AML-193 (cell line): ENCODE results near the gene SAXO1.

ENCODE experiments used
- DNase-seq, 2 experiments: peaks; one replicate each; lab custom pipeline; 2025; lab: John Stamatoyannopoulos, UW

SAXO1 gene

DNA sequence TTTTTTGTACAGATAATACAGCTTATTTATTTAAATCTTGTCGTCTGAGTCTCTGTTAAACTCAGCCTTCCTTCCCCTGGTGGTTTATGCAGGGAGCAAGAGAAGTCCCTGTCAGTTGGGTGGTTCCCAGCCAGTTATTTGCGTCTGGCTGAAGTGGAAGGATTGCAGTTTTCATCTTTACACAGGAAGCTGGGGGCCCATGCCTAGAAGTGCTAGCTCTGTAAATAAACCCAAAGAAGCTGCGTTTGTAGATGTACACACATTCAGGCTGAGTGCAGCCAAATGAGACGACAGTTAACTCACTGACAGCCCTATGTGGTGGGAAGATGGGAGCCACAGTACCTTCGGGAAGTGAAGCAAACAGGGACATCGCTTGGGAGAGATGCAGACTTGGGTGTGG lies 122.1 kb downstream of the SAXO1 start:
- no peak for DNase-seq

DNA sequence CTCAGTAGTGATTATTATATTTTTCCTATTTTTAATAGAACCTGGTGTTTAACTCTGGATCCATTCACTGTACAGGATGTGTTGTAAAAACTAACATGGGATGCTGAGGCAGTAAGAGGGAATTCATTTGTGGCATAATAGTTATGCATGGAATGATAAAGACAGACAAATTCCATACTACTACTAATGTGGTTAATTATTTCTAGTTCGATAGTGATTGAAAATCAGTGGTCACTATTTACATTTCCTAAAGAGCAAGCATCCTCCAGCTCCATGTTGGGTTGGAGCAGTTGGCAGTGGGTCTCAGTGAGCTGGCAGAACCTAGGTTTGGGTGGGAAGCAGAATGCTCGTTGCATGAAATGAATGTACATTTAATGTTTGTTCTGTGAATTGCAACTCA lies 122.6 kb downstream of the SAXO1 start:
- DNase-seq: no peak

DNA sequence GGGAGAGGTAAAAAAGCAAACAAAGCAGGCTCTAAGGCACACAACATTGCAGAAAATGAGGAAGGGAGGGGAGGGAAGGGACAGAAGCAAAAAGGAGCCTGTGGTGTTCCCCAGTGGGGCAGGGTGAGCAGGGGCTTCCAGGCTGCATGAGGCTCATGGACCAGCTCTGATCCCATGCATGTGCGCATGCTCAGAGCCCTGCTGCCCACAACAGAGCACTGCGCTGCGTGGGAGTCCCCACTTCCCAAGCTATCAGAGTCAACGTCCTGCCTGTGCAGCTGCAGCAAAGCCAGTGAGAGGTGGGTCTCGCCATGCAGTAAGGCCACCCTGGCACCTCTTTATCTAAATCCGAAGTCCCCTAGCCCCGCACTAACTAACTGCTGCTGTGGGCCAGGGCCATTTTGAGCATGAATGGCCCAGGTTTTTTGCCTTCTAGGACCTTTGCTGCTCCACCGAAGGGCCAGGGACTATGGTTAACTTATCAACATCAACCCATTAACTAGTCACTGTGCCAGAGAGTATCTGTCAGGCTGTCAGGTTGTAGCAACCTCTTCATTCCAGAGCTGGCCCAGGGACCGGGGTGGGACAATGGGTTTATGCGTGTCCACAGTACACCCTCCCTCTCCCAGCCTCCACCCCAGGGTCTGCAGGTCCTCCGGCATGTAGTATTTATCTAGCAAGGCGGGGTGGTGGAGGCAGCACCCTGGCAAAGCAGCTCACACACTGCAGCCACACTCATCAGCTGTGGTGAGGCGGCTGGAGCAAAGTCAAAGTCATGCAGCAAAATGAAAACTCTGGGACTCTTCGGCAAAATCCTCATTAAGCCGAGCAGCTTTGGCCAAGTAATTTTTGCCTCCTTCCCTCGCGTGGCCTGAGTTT lies 123.6 kb downstream of the SAXO1 start:
- no peak for DNase-seq

DNA sequence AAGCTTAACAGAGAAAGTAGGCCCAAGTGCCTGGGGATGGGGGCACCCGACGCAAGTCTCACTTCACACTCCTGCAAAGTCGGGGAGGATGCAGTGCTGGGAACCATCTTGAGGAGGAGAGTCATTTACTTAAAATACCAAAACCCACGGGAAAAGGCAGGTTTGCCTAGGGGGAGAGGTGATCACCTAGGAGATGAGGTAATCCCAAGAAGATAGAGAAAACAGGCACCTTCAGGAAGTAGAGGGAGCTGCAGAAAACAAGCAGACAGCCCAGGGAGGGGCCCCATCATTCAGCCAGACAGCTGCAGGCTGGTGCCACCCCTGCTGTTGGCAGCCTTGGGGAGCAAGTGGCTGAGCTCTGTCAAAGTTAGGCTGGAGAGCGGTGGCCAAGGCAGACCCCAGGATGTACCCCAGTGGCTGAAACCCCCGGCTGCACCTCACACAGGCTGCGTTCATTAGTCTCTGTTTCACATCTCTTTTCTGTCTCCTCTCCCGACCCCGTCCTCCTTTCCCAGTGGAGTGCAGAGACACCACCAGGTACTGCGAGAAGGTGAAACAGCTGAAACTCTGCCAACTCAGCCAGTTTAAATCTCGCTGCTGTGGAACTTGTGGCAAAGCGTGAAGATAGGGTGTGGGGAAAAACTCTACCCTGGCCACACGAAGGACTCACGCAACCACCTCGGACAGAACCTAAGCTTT lies 124.9 kb downstream of the SAXO1 start:
- no peak for DNase-seq

DNA sequence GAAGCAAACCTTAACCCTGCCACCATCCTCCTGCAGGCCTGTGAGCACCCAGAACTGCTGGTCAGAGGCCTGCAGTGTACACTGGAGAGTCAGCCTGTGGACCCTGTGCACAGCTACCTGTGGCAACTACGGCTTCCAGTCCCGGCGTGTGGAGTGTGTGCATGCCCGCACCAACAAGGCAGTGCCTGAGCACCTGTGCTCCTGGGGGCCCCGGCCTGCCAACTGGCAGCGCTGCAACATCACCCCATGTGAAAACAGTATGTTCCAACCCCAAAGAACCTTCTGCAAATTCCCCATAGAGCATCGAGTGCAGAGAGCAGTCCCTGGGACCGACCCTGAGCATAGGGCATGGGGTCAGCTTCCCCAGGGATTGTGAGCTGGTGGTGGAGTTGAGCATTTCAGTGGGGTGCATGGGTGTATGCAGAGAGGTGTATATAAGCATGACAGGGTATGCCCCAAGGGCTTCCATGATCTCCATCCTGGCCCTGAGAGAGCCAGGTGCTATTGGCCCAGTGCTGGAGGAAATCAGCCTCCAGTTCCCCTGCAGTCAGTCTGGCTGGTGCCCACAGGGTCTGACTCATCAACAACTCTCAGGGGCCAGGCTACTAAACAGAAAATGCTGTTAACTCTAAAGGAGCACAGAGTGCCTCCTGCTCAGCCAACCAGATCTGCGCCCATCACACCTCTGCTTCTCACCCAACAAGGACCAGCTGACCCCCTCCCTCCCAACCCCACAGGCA lies 126.2 kb downstream of the SAXO1 start:
- DNase-seq: no peak

DNA sequence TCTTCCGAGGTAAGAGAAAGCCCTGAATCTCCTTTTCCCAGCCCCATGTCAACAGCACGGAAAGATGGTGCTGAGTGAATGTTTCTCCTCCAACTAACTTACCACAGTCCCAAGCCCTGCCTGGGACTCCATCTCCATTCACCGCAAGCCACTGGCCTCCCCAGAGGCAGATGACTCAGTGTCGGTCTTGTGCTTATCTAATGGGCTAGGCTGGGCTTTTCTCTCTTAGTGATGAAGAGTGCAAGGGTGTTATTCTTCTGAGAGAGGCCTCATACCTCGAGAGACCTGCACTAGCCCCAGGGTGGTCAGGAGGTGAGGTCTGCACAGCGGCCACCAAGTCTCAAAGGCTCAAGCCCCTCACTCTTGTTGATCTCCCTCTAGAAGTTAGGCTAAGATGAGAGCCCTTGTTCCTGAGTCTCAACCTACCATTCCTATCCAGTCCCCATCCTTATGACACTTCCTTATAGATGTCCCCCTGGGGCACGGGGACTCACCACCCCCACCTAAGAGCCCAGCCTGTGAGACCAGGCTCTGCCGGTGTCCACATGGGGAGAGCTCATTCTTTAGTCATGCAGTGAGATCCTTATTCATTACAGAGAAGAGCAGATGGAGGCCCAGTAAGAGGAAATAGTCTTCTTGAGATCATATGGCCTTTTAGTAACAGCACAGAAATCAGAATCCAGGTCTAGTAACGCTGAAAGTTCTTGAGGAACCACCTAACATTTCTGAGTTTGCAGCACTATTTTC lies 127.0 kb downstream of the SAXO1 start:
- no peak for DNase-seq

DNA sequence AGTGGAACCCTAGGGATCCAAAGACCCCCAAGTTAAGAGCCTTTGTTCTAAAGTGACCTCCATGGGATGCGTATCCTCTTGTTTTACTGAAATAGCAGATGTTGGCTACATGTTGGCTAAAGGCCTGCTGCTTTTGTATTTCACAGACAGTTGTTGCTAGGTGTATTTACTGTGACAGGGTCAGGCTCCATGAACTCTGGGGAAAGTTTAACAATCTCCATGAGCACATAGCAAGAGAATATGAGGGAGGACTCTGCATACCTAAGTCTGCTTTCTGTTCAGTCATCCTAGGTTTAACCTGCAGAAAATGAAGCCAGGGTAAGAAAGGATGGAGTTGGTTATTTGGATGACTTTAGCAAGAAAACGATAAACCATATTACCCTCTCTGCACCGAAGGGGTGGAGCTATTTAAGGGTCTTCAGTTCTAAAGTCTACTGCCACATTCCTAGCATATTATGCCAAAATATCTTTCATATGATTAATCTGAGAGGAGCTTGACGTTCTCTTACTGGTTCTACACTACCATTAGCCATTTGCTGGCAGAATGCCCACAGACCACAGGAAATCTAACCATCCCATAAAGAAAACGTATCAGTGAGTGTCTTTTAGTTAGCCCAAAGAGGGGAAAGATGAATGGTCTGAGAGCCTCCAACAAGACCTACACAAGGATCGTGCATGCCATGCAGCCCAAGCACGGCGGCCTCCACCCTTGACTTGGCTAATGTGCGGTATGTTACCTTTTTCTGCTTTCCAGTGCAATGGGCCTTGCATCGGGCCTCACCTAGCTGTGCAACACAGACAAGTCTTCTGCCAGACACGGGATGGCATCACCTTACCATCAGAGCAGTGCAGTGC lies 127.8 kb downstream of the SAXO1 start:
- no peak for DNase-seq

DNA sequence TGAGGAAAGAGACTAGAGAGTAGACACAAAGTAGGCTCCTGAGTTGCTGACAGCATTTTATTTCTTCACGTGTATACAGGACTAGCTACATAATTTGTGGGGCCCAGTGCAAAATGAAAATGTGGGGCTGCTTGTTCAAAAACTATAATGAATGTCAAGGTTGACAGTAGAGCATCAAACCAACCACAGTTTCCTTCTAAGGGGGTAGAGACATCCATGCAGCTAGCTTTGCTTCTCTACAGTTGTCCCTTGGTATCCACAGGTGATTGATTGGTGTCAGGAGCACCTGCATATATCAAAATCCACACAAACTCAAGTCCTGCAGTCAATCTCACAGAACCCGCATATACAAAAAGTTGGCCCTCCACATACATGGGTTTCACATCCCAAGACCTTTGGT lies 129.6 kb downstream of the SAXO1 start:
- no peak for DNase-seq

DNA sequence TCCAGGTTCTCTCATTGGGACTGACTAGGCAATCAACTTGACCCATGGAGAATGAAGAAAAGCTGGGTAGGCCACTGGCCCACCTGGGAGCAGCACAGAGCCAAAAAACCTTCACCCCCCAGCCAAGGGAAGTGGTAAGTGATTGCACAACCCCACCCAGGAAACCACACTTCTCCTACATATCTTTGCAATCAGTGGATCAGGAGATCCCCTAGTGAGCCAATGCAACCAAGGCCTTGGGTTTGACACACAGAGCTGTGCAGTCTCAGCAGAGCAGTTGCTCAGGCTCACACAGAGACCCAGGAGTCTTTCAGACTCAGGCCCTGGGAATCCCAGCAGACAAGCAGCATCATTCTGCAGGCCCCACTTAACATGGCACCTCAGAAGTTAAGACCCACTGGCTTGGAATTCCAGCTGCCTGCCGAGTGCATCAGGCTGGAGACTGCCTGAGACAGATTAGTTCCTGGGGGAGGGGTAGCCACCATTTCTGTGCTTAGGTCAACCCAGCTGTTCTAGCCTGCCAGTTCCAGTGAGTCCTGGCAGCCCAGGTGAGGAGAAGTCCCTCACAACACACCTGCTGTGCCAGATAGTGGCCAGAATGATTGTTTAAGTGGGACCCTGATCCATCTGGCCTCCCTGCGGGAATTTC lies 136.4 kb downstream of the SAXO1 start:
- DNase-seq: peak; percentile 30 to 33

DNA sequence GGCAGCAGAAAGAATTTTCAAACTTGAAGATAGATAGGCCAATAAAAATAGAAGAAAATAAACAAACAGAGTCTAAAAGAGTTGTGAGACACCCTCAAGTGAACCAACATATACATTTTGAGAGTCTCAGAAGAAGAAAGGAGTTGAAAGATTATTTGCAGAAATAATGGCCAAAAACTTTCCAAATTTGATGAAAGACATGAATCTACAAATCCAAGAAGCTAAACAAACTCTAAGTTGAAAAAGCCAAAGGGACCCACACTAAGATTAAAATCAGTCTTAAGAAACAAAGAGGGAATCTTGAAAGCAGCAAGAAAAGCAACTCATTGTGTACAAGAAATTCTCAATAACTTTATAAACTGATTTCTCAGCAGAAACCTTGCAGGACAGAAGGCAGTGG lies 137.0 kb downstream of the SAXO1 start:
- DNase-seq: no peak

DNA sequence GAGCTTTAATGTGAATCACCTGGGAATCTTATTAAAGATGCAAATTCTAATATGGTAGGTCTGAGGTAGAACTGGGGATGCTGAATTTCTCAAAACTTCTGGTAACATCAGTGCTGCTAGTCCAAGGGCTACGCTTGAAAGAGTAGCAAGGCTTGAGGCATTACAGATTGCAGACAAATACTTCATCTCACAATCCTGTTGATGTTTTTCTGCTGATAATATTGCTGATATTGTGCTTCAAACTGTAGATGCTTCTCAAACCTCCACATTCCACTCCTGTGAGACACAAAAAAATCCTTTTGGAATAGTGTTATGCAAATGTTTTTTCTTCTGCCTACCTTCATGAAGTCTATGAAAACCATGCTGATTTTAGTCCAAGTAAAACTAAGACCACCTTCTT lies 139.5 kb downstream of the SAXO1 start:
- DNase-seq: no peak

DNA sequence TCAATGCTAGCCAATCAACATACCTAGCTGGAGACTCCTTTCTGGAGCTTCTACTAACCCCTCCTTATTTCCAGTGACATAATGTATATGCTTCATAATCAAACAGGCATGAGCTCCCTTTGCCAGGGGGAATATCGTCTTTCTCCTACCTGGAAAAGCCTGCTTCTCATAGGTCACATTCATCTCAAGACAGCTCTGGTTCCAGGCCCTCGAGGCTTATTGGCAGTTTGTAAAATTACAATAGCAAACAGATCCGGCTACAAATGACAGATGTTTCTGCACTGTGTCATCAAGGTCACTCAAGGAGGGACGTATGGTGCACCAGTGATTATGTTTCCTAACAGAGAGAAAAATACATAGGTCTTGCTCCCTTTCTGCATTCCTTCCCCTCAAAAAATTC lies 140.0 kb downstream of the SAXO1 start:
- DNase-seq: no peak

DNA sequence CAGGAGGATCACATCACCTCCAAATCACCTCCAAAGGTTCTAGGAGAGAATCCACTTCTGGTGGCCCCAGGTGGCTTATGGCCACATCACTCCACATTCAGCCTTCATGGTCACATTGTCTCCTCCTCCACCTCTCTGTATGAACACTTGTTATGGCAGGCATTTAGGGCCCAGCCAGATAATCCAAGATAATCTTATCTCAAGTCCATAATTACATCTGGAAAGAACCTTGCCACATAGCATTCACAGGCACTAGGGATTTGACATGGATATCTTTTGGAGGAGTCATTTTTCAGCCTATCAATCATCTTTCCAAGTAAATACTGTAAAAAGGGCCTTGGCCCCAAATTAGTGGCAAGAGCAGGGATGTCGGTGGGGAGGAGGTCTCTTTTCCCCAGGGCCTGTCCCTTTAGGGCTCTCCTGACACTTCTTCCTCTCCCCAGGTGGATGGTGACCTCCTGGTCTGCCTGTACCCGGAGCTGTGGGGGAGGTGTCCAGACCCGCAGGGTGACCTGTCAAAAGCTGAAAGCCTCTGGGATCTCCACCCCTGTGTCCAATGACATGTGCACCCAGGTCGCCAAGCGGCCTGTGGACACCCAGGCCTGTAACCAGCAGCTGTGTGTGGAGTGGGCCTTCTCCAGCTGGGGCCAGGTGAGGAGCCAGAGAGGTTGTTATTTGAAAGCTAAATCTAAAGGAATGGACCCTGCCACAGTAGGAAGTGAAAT lies 140.9 kb downstream of the SAXO1 start:
- DNase-seq: no peak

DNA sequence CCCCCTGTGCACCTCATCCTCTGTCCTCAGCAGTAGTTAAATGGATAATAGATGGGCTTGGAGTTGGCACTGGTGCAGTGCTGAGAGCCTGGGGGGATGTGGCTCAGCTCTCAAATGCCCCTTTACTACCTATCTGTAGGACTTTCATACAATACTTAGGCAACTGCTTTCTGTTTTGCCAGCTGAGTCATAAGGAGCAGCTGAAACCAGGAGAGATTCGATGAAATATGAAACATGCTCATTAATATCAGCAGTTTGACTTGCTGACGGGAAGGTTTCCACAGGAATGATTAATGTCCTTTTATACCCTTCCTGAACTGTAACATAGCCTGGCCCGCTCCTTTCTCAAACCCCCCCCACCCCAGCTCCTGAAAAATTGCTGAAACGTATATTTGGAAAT lies 142.6 kb downstream of the SAXO1 start:
- no peak for DNase-seq

DNA sequence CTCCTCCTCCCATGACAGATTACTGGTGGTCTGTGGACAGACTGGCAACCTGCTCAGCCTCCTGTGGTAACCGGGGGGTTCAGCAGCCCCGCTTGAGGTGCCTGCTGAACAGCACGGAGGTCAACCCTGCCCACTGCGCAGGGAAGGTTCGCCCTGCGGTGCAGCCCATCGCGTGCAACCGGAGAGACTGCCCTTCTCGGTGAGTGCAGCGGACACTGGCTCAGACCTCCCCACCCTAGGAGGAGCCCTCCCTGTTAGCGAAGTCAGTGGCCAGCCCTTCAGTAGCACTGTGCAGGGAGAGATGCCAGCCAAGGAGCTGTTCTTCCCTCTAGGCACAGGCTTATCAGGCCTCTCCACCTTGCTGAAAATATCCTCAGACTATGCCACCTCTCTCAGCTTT lies 143.5 kb downstream of the SAXO1 start:
- DNase-seq: no peak

DNA sequence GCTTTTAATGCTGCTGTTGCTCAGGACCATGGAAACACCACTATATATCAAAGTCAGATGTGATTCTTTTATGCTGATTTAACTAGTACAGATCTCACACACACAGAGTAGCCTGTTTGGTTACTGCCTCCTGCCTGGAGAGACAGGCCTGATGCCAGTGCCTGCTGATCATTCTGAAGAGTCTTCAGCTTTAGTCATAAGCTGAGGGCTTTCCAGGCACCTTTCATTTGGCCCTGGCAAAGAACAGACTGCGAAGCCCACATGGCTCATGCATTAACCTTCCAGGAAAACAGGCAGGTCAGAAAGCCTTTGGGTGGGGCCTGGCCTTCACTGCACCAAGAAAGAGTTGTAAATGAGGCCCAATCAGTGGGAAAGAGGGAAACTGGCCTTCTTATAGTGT lies 144.7 kb downstream of the SAXO1 start:
- no peak for DNase-seq

DNA sequence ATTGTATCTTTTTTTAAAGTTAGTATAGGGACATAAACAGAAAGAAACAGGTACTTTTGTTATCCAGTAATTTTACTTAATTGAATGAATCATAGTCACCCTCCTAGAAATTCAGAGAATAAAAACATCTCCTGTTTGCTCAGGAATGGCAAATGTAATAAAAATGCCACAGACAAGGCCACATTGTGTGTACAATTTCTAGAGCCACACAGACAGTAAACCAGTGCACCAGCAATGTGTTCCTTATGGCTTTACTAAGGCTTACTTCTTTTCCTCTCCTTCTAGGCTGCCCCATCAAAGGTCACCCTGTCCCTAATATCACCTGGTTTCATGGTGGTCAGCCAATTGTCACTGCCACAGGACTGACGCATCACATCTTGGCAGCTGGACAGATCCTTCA lies 145.5 kb downstream of the SAXO1 start:
- DNase-seq: no peak

DNA sequence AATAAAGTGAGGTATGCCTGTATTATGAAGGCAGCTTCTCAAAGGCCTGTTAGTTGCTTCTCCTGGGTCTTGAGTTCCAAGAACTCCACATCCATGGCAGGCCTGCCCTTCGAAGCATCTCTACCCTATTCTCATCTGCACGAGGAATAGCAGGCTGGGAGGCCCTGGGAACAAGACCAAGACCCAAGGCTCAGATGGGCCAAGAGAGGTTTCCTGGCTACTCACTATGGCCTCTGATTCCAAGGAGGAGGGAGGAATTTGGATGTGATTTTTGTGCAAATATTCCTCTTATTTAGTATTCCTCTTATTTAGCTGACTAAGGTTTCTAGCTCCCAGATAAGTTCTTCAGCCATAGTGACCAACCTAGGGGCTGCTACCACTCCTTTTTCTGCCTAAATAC lies 151.3 kb downstream of the SAXO1 start:
- DNase-seq: no peak

DNA sequence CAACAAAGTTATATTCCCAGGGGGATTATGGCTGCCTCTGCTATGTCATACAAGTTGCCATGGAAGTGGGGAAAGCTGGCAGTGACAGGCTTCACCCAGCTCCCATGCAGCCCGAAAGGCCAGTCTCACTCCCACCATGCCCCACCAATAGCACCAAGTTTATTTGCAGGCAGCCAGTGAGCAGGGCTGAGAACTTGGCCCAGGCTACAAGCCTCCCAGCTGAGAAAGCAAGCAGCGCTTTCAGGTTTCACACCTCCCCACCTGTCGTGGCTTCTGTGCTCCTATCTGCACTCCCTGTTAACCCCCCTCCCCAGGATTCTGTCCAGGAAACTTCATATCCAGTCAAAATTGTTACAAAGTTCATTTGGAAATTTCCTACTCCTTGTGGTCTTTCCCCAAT lies 155.0 kb downstream of the SAXO1 start:
- no peak for DNase-seq
